ENCODE data around the gene CCDC138.

DNA sequence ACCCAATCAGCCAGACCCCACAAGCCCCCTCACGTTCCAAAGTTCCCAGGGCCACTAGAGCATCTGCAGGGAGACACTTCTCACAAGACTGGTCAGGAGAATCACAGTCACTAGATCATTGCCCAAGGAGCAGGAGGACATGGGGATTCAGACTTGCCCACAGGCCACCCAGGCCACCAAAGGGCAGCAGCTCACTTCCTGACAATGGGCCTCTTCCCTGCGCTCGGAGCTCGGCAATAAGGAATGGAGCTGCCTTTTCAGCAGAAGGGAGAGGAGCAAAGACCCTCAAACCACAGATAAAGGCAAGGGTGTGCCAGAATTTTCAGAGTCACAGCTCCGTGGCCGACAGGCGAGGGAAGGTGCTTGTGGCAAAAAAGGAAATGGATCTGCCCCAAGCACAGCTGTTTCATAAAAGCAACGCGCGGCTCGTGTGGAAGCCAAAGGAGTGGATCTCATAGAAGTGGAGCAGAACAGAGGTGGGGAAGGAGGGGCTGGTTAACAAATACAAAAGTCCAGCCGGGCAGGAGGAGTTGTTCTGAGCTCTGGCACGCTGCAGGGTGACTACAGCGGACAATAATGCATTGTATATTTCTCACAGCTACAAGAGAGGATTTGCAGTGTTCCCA, 130.3 kb downstream of the CCDC138 start:
- TF ChIP-seq POLR2A (IDR thresholded peaks at IDR 0.05; ENCODE audit: low read depth) (no peak), EP300 (IDR thresholded peaks at IDR 0.05) (no peak), POLR2AphosphoS5 (IDR thresholded peaks at IDR 0.05) (no peak)
- TF ChIP-seq, protein P1, sequence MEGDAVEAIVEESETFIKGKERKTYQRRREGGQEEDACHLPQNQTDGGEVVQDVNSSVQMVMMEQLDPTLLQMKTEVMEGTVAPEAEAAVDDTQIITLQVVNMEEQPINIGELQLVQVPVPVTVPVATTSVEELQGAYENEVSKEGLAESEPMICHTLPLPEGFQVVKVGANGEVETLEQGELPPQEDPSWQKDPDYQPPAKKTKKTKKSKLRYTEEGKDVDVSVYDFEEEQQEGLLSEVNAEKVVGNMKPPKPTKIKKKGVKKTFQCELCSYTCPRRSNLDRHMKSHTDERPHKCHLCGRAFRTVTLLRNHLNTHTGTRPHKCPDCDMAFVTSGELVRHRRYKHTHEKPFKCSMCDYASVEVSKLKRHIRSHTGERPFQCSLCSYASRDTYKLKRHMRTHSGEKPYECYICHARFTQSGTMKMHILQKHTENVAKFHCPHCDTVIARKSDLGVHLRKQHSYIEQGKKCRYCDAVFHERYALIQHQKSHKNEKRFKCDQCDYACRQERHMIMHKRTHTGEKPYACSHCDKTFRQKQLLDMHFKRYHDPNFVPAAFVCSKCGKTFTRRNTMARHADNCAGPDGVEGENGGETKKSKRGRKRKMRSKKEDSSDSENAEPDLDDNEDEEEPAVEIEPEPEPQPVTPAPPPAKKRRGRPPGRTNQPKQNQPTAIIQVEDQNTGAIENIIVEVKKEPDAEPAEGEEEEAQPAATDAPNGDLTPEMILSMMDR (IDR thresholded peaks at IDR 0.05): no peak
